GM18951 (cell line): ENCODE data around the gene ARHGEF37.

Source experiments
- POLR2A ChIP-seq: IDR thresholded peaks from 4 replicates; pipeline ENCODE4 v1.6.1; 2011; ENCODE audit warnings: mild to moderate bottlenecking; ENCODE audit not compliant: insufficient read length, insufficient read depth; ENCODE audit errors: extremely low read depth
- in situ Hi-C: fragments of 300-500 bp; cut with MboI; formaldehyde crosslinking; loops from one replicate; pipeline ENCODE4 v1.12.0; 2022; ENCODE audit warnings: low sequenced_read_pairs, mixed read lengths, inconsistent platforms; ENCODE audit not compliant: unreplicated experiment

The ARHGEF37 gene

DNA sequence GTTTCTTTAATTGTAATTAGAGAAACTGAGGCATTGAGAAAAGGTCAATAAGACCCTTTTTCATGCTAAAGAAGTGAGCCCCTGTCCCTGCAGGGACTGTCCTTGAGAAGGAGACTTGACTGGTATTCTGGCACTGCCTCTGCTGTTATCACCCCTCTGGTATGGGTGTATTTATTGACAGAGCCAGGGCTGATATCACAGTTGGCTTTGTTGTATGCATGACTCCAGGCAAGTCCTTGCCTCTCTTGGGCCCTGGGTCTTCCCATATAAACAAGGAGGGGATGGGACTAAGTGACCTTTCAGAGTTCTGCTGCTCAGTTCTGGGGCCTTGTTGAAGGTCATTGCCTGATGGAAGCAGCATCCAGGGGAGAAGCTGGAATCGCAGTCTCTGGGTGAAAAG lies 77.0 kb downstream of the ARHGEF37 start:
- in situ Hi-C loops = no loop called here
- TF ChIP-seq POLR2A = no peak

DNA sequence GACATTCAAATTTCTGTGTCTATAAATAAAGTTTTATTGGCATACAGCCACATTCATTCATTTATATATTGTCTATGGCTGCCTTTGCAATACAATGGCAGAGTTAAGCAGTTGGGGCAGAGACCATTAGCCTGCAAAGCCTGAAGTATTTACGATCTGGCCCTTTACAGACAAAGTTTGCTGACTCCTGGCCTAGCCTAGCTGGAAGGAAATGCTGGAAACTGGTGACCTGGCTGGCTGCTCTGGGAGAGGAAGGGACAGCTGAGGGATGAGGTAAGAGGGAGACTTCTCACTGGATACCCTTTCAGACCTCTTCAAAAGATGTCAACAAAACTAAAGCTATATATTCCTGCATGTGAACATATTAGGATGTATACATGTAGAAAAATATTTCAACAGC lies 82.8 kb downstream of the ARHGEF37 start:
- in situ Hi-C loops = loop anchor here (10.0 kb wide), 1 partner anchor 161 kb away; no protein-coding TSS in a partner anchor
- TF ChIP-seq POLR2A = no peak

DNA sequence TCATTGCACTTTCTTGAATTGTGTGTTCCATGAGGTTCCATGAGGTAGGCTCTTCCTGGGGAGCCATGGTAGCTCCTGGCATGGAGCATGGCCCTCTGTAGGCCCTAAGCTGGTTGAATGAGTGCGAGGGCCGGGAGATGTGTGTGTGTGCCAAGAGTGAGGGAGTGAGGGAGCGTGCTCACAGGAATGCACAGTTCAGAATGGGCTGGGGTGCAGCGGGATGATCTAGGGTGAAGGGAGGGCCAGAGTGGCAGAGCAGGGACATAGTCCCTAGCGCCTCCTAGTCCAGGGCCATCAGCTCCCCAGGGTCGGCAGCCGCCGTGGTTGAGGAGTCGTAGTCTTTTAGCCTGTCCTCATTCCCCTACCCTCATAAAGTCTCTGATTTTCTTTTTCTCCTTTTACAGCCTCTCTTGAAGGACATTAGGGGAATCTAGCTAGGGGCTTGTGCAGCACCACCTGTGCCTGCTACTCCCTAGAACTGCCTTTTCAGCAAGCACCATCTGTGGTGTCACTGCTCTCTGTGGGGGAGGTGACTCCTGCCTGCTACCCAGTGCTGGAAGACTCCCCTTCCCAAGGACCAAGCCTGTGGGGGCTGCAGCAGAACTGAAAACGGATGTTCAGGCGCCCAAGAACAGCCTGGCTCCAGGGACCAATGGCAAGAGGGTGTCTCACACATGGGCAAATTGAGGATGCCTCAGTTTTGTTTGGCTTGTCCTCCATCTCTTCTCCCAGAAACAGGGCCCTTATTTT lies 83.5 kb downstream of the ARHGEF37 start:
- no peak for TF ChIP-seq POLR2A
- in situ Hi-C loops = loop anchor here (10.0 kb wide), 1 partner anchor 160 kb away; no protein-coding TSS in a partner anchor

DNA sequence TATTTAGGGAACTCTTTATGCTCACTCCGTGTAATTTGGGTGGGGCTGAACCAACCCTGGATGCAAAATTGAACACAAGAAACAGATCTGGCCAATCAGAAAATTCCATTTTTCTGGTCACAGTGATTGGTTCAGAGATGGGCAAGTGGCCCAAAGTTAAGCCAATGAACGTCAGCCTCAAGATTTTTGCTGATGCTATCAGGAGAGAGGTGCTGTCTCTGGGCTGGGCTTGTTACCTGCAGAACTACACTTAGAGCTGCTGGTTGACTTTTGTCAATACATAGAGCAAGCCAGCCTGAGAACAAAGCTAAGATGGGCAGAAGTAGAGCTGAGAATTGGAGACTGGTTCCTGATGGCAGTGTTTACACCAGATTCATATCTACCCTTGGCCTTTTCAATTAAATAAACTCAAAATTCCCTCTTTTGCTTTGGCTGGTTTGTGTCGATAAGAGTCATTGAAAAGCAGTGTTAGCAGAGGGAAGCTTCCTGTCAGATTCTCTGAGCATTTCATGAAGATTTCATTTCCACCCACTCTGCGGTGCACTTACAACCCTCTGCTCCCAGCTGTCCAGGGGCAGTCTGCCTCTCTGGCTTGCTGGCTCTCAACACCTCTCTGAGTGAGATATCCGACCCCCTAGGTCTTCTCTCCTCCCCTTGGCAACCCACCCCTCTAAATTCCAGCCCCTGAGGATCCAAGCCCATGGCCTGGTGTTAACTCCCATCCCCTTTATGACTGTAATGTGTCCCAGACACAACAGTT lies 84.3 kb downstream of the ARHGEF37 start:
- in situ Hi-C loops = loop anchor here (10.0 kb wide), 1 partner anchor 159 kb away; no protein-coding TSS in a partner anchor
- TF ChIP-seq POLR2A = no peak

DNA sequence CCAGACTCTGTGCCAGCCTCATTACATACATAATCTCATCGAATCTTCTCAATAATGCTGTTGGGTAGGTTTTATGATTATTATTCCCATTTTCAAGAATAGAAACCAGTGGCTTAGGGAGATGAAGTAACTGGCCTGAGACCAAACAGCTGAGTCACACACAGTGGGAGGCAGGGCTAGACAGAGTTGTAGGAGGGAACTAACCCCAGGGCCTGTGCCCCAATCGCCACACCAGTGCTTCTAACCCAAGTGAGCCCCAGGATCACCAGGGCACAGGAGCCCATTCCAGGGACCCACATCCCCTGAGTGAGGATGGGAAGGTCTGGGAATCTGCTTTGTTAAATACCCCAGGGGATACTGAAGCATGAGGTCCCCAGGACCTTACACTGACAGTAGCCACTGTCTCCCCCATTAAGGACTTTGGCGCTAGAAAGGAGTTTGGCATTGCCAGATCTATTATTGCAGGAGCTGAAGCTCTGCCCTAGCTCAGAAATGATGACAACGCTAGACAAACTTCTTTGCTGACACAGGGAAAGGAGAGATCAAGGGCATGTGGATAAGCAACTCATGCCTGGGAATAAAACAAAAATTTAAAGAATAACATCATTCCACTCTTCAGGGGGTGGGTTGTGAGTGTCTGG lies 85.0 kb downstream of the ARHGEF37 start:
- in situ Hi-C loops = loop anchor here (10.0 kb wide), 1 partner anchor 158 kb away; no protein-coding TSS in a partner anchor
- TF ChIP-seq POLR2A = no peak

DNA sequence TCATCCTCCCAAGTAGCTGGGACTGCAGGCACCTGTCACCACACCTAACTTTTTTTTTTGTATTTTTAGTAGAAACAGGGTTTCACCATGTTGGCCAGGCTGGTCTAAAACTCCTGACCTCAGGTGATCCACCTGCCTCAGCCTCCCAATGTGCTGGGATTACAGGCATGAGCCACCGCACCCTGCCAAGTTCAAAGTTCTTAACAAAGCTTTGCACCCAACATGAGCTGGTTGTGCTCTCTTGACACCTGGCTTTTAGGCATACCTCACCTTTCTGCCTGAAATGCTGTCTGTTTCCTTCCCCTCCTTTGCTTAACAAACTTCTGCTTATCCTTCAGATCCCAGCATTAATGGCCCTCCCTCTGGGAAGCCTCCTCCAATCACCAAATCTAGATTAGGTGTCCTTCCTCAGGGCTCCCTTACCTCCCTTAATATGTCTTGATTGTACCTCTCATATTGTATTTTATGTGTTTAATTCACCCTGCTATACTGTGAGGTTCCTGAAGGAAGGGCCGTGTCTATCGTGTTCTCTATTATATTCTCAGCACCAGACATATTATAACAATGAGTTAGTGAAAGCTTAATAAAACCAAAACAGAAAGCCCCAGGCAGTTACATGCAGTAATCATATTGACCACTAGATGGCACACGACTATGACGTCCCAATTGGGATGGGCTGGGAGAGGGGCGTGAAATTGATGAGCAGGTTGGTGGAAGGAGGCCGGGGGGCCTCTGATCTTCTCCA lies 86.0 kb downstream of the ARHGEF37 start:
- TF ChIP-seq POLR2A = no peak
- in situ Hi-C loops = loop anchor here (10.0 kb wide), 1 partner anchor 158 kb away; no protein-coding TSS in a partner anchor

DNA sequence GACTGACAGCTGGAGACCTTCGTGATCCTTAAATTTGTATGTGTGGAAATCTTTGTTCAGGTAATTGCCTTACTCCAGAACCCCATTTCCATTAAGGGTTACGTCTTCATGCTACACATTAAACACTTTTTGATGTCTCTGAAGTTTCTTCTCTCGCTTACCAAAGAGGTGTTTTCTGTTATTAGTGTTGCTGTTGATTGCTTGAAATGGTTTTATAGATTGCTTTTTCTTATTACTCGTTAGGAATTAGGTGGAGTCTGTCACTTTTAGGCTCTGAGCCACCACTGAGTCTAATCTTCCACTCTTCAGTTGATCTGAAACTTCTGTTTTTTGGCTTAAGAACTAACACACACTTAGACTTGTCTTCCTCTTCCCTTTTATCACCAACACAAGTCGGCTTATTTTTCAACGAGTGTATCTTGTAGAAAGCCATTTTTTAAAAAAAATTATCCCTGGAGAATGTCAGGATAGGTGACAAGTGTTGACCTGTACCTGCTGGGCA lies 86.6 kb downstream of the ARHGEF37 start:
- in situ Hi-C loops = loop anchor here (10.0 kb wide), 1 partner anchor 157 kb away; no protein-coding TSS in a partner anchor
- no peak for TF ChIP-seq POLR2A

DNA sequence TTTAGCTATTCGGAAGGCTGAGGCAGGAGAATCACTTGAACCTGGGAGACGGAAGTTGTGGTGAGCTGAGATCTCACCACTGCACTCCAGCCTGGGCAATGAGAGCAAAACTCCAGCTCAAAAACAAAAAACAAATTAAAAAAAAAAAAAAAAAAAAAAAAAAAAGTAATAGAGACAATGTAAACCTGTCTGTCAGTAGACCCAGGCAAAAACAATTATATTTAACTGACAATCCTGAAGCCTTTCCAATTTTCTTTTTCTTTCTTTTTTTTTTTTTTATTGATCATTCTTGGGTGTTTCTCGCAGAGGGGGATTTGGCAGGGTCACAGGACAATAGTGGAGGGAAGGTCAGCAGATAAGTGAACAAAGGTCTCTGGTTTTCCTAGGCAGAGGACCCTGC lies 88.0 kb downstream of the ARHGEF37 start:
- in situ Hi-C loops = loop anchor here (10.0 kb wide), 1 partner anchor 156 kb away; no protein-coding TSS in a partner anchor

DNA sequence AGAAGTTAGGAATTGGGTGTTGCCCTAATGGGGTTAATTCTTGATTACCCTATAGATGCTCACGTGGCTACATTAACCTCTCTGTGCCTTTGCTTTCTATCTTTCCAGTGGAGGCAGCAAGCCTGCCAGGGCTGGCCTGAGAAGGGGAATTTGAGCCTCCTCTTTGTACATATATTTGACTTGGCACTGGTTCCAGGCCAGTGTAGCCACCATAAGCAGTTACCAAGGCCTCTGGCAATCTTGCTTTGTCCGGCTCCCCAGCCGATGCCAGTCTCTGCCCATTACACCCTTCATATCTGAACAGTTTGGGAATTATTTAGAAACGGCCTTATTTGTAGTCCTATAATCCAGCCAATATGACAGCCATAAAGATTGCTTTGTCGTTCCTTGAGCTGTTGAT lies 90.2 kb downstream of the ARHGEF37 start:
- TF ChIP-seq POLR2A = no peak
- in situ Hi-C loops = no loop called here

DNA sequence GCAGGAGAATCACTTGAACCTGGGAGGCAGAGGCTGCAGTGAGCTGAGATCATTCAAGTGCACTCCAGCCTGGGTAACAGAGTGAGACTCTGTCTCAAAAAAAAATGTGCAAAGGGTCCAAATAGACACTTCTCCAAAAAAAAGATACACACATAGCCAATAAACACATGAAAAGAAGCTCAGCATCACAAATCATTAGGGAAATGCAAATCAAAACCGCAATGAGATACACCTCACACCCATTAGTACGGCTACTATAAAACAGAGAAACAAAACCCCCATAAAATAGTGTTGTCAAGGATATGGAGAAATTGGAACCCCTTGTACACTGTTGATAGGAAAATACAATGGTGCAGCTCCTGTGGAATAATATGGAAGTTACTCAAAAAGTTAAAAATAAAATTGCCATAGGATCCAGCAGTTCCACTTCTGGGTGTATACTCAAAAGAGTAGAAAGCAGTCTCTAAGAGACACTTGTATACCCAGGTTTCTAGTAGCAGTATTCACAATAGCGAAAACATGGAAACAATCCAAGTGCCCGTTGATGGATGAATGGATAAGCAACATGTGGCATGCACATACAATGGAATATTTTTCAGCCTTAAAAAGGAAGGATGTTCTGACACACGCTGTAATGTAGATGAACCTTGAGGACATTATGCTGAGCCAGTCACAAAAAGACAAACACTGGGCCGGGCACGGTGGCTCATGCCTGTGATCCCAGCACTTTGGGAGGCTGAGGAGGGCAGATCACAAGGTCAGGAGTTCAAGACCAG lies 91.6 kb downstream of the ARHGEF37 start:
- in situ Hi-C loops = no loop called here
- no peak for TF ChIP-seq POLR2A

DNA sequence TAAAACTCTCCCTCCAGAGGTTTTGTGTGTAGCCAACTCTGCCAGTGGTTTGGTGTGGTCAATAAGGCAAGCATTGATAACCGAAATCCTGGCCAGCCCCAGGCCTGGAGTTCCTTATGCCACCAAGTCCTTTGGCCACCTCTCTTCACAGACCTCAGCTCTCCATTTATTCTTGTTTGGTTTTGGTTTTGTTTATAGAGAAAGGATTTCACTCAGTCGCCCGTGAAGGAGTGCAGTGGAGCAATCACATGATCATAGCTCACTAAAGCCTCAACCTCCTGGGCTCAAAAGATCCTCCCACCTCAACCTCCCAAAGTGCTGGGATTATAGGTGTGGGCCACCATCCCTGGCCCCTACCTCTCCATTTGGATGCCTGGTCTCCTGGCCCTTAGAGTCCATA lies 93.4 kb downstream of the ARHGEF37 start:
- no peak for TF ChIP-seq POLR2A
- in situ Hi-C loops = no loop called here
